Fibroblast of lung (primary cell): ENCODE results near the gene LRR1.

ENCODE experiments used
- CTCF ChIP-seq, 2 donors: IDR thresholded peaks in 1 of 2; conservative IDR thresholded peaks in 1 of 2; 1 replicate in 1 of 2; 2 replicates in 1 of 2; pipeline ENCODE4 v1.5.1; 2011 to 2012; ENCODE audit warnings: low read length in 2 of 2, control low read depth in 1 of 2, inconsistent platforms in 1 of 2, low read depth in 1 of 2, mild to moderate bottlenecking in 1 of 2
- EZH2 ChIP-seq: IDR thresholded peaks from 2 replicates; pipeline ENCODE4 v1.5.1; 2012; ENCODE audit warnings: low read length, control low read depth, mild to moderate bottlenecking; ENCODE audit errors: missing control alignments

DNA sequence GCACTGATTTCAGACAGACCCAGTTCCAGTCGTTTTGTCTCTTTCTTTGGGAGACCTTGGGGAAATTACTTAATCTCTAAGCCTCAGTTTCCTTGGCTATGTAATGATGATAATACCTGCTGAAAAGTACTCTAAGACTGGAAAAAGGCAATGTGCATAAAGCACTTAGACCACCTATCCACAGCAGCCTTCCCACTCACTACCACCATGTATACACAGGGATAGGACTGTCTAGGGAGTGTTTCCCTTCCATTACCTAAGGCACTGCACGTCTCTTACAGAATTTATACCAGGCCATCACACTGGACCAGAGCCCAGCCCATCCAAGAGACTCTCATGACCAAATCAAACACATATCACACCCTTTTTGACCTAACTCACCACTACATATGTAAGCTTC, 18.9 kb upstream of the LRR1 start:
- TF ChIP-seq CTCF (conservative IDR thresholded peaks at IDR 0.05 in 1 of 2, IDR thresholded peaks at IDR 0.05 in 1 of 2; ENCODE audit: low read depth in 1 of 2, low read length in 2 of 2) = no peak
- TF ChIP-seq EZH2 = no peak
